Stomach (tissue), 4 donors: ENCODE data around the gene TMA7.

Experiments
- POLR2A ChIP-seq, 4 donors: fragments of 450-650 bp; IDR thresholded peaks; one replicate each; pipeline ENCODE4 v1.6.1; 2016; ENCODE audit warnings: antibody characterized with exemption in 4 of 4, control low read depth in 2 of 4, mild to moderate bottlenecking in 1 of 4, moderate library complexity in 1 of 4
- TF ChIP-seq, protein P1 (sequence below), 7 experiments: fragments of 450-650 bp in 4 of 7; fragments of 200-600 bp in 3 of 7; sonication (generic) in 3 of 7; IDR thresholded peaks; one replicate each; pipeline ENCODE4 v1.5.1; 2016 to 2019; ENCODE audit warnings: antibody characterized with exemption in 7 of 7, control low read depth in 2 of 7, mild to moderate bottlenecking in 1 of 7

DNA sequence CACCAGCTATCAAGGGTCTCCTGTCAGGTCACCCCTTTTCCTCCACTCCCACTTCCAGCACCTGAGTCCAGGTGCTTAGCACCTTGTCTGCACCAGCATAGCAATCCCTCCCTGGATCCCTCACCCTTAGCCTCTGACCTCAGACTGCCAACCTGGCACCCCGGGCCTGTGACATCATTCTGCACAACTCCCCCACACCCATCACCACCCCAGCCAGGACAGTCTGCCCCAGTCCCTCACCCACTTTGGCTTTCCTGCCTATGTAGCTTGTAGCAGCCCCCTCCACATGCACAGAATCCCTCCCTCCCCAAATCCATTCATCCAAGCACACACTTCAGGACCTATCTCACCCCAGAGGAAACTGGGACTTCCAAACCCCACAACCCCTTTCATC lies 9.4 kb upstream of the TMA7 start:
- TF ChIP-seq, protein P1, sequence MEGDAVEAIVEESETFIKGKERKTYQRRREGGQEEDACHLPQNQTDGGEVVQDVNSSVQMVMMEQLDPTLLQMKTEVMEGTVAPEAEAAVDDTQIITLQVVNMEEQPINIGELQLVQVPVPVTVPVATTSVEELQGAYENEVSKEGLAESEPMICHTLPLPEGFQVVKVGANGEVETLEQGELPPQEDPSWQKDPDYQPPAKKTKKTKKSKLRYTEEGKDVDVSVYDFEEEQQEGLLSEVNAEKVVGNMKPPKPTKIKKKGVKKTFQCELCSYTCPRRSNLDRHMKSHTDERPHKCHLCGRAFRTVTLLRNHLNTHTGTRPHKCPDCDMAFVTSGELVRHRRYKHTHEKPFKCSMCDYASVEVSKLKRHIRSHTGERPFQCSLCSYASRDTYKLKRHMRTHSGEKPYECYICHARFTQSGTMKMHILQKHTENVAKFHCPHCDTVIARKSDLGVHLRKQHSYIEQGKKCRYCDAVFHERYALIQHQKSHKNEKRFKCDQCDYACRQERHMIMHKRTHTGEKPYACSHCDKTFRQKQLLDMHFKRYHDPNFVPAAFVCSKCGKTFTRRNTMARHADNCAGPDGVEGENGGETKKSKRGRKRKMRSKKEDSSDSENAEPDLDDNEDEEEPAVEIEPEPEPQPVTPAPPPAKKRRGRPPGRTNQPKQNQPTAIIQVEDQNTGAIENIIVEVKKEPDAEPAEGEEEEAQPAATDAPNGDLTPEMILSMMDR (IDR thresholded peaks at IDR 0.05), result no peak
- TF ChIP-seq POLR2A (IDR thresholded peaks at IDR 0.05), result no peak
